GM12801 (cell line): ENCODE results near the gene ADAMTS17.

ENCODE experiments used
- TF ChIP-seq, protein P1 (sequence below): IDR thresholded peaks from one replicate; pipeline ENCODE4 v1.5.1; 2011; ENCODE audit warnings: control low read depth; ENCODE audit not compliant: insufficient read length; ENCODE audit errors: extremely low read depth

The ADAMTS17 gene

DNA sequence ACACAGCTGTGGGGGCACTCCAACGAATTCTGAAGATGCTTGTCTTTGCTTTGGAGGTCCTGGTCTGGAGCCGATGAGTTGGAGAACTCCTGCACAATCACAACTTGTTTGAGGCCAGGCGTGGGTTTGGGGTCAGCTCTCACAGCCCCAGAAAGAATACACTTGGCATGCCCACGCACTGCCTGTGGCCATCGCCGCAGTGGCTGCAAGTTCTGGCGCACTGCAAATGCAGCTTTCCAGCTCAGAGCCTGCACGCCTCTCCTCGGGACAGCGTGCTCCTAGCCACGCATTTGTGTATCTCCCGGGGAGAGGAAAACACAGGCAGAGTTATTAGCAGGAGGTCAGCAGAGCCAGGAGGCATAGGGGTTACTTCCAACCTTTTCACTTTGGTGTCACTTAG is 282.7 kb downstream of the ADAMTS17 start:
- TF ChIP-seq, protein P1, sequence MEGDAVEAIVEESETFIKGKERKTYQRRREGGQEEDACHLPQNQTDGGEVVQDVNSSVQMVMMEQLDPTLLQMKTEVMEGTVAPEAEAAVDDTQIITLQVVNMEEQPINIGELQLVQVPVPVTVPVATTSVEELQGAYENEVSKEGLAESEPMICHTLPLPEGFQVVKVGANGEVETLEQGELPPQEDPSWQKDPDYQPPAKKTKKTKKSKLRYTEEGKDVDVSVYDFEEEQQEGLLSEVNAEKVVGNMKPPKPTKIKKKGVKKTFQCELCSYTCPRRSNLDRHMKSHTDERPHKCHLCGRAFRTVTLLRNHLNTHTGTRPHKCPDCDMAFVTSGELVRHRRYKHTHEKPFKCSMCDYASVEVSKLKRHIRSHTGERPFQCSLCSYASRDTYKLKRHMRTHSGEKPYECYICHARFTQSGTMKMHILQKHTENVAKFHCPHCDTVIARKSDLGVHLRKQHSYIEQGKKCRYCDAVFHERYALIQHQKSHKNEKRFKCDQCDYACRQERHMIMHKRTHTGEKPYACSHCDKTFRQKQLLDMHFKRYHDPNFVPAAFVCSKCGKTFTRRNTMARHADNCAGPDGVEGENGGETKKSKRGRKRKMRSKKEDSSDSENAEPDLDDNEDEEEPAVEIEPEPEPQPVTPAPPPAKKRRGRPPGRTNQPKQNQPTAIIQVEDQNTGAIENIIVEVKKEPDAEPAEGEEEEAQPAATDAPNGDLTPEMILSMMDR: no peak

DNA sequence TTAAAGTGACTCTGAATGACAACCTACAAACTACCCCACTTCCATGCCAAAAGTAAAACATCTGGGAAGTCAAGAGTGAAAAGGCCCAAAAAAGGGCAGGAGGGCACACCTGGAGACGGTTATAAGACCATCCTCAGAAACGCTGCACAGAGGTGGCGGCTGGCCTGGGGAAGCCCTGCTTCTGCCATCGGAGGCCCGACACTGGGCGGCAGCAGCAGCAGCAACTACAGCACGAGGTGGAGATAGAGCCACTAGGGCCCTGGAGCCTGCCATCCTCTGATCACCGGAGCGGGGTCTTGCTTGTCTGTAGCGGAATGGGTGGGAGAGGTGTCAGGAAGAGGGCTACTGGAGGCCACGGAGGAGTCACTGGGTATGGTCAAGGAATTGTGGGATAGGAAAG is 283.3 kb downstream of the ADAMTS17 start:
- TF ChIP-seq, protein P1: no peak

DNA sequence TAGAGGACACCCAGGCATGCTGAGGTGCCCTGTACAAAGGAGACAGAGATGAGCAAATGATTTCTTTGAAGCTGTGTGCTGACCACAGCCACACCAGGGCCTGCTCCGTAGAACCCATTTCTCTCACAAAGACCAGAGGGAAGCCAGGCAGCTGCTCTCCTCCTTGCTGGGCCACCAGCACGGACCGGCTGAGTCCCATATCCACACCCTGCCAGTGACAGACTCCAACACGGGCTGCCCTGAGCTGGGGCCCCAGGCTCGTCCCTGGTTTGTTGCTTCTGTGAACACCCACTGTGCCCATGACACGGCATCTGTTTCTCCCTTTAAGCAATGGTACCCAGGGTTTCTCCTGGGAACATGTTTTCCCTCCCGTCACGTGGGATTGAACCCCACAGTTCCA is 284.5 kb downstream of the ADAMTS17 start:
- TF ChIP-seq, protein P1: no peak

DNA sequence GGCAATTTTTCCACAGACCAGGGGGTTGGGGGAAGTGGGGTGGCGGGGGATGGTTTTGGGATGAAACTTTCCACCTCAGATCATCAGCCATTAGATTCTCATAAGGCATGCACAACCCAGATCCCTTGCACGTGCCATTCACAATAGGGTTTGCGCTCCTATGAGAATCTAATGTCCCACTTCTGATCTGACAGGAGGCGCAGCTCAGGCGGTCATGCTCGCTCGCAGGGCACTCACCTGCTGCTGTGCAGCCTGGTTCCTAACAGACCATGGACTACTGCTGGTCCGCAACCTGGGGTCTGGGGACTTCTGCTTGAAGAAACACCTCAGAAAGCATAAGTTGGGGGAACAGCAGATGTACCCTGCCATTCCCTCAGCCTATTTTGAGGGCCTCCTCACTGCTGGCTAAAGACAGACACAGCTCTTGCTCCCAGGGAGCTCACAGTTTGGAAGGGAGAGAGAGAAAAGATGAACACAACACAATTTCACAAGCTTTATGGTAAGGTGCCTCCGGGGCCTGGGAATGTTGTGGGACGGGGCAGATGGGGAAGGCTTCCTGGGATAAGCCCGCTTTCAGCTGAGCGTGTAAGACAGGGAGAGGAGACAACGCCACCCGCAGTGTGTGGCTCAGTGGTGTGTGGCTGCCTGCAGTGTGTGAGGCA is 285.2 kb downstream of the ADAMTS17 start:
- TF ChIP-seq, protein P1: no peak

DNA sequence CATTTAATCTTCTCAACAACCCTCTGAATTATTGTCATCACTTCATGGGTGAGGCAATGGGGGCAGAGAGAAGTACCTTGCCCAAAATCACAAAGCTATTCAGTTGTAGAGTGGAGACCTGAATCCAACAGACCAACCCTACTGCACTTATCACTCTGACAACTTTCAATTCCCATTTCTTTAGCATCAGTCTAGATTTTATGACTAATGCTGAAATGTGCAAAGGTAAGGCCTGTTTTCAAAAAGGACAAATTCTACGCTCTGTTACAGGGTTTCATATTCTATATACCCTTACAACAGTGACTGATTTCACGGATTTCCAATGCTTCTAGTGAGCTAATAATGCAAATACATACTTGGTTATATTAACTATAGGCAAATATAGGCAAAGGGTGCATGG is 286.0 kb downstream of the ADAMTS17 start:
- TF ChIP-seq, protein P1: no peak

DNA sequence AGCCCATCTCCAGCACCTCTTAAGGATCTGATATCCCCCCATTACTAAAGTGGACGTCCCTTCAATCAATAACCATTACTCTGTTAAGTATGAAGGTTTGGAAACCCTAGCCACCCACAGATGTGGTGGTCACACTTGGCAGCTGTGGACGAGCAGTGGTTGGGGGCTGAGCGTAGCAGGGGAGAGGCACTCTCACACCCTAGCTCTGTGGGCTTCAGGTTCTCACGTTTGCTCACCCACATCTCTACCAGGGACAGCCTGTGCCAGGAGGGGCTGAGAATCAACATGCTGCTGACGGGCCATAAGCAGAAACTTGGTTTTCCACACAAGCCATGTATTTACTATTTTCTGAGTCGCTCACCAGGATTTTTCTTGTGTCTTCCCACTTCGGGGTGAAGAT is 287.2 kb downstream of the ADAMTS17 start:
- TF ChIP-seq, protein P1: no peak

DNA sequence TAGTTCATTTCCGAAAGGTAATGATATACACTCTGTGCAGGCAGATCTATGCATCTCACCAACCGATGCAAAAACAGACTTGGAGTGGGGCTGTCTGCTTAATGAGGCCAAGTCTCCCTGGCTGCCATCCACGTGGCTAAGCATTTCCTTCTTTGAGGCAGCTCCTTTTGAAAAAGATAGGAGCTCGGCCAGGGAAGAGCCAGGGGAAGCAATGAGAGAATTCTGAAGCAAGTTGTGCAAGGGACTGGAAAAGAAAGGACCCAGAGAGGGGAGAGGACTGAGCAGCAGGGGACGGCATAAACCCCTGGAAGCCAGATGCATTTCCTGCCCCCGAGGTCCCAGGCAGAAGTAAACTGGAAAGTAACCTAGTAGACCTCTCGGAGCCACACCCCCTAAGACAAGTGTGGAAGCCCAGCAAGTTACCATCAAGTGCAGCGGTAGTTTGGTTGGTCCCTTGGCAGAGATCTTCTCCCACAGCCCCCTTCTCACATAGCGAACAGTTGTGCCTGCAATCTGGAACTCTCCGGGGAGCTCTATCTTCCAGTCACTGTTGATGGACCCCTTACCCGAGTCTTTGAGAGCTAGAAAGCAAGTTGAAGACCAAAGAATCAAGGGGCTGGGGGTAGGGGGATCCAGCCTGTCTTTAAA is 288.2 kb downstream of the ADAMTS17 start:
- TF ChIP-seq, protein P1: no peak
